NCI-H524 (cell line): ENCODE data around the gene CITED4.

ENCODE experiments used
- DNase-seq, 2 experiments: peaks; one replicate each; lab custom pipeline; 2025; lab: John Stamatoyannopoulos, UW

CITED4 gene

GRCh38 chr1:40886318-40887011 lies 24.3 kb upstream of the CITED4 start:
- no peak for DNase-seq

GRCh38 chr1:40884055-40884795 lies 22.1 kb upstream of the CITED4 start:
- no peak for DNase-seq

- no peak for DNase-seq
Measured at GRCh38 chr1:40880813-40881549, 18.8 kb upstream of the CITED4 start.

- no peak for DNase-seq
Measured at GRCh38 chr1:40879482-40880175, 17.5 kb upstream of the CITED4 start.

DNA sequence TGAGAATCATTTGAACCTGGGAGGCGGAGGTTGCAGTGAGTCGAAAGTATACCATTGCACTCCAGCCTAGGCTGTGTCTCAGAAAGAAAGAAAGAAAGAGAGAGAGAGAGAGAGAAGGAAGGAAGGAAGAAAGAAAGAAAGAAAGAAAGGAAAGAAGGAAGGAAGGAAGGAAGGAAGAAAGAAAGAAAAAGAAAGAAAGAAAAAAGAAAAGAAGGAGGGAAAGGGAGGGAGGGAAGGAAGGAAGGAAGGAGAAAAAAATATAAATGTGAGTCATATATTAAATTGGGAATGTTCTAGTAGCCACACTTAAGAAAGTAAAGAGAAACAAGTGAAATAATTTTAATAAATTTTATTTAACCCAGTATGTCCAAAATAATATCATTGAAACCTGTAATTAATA lies 16.7 kb upstream of the CITED4 start:
- no peak for DNase-seq

- DNase-seq: peak; percentile 81 to 95
Measured at GRCh38 chr1:40877698-40878097, 15.5 kb upstream of the CITED4 start.

GRCh38 chr1:40876891-40877290 lies 14.7 kb upstream of the CITED4 start:
- DNase-seq: no peak

- no peak for DNase-seq
Measured at GRCh38 chr1:40876436-40876761, 14.2 kb upstream of the CITED4 start.

GRCh38 chr1:40873863-40874472 lies 11.8 kb upstream of the CITED4 start:
- no peak for DNase-seq

- DNase-seq: peak in 1 of 2 experiments; percentile 37
Measured at GRCh38 chr1:40872276-40872675, 10.1 kb upstream of the CITED4 start.

DNA sequence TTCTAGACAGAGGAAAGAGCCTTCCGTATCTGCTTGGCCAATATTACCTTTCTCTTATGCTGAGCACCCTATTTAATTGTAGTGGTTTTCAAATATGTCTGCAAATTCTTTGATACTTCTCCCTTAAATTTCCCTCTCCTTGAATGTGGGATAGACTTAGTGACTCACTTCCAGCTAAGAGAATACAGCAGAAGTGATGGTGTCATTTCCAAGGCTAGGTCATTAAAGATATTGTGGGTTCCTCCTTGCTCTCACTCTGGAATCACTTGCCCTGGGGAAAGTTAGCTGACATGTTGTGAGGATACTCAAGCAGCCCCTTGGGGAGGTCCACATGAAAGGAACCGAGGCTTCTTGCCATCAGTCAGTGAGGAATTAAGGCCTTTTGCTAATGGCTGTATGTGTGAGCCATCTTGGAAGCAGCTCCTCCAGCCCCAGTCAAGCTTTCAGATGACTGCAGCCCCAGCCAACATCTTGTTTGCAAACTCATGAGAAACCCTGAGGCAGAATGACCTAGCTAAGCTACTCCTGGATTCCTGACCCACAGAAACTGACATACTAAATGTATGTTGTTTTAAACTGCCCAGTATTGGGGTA lies 8.1 kb upstream of the CITED4 start:
- DNase-seq: no peak

- no peak for DNase-seq
Measured at GRCh38 chr1:40868051-40868723, 6.0 kb upstream of the CITED4 start.

DNA sequence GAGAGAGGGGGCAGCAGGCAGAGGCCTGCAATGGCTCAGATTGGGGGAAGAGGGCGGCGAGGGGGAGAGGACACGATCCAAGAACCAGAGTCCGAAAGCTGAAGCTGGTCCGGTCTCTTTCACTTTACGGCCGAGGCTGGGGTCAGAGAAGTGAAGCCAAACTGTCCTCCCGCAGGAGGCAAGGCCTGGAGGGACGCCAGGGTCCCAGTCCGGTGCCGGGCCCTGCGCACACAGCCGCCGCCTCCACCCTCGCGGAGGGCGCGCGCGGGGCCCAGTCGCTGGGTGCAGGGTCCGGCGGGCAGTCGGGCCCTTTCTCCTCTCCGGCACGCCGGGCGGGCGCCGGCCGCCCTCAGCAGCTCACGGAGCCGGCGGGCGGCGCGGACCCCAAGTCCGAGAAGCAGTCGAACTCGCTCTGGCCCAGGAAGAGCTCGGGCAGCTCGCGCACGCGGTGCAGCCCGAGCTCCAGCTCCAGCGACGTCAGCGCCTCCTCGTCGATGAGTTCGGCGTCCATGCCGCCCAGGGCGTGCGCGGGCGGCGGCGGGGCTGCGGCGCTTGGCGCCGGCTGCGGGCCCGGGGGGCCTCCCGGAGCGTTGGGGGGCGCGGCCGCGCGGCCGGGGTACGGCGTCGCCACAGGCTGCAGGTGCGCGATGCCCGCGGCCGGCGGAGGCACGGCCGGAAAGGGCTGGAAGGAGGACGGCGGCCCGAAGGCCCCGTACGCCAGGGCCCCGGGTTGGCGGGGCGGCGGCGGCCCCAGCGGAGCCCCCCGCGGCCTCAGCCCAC lies 749 bp downstream of the CITED4 start:
- DNase-seq: peak in 1 of 2 experiments; percentile 15

- DNase-seq: no peak
Measured at GRCh38 chr1:40860706-40861223, 1.4 kb downstream of the CITED4 start.

GRCh38 chr1:40858856-40859416 lies 3.2 kb downstream of the CITED4 start:
- DNase-seq: peak; percentile 71 to 94

DNA sequence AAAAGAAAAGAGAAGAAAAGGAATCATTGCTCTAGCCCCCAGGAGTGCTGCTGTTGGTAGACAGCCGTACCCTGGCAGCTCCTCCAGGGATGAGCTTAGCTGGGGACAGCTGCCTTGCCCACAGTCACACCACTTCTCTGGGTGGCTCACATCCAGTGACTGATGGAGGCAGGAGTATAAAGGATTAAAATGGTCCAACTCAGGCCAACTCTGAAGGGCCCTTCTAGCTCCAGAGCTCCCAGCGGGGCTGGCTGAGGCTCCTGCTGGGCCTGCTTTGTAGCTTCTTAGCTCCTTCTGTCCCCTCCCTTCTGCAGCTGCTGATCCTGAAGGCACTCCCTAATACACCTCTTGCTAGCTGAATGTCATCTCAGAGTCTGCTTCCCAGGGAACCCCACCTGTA lies 4.4 kb downstream of the CITED4 start:
- DNase-seq: peak; percentile 95 to 98

- peak; percentile 85 to 88 for DNase-seq
Measured at GRCh38 chr1:40856656-40857302, 5.4 kb downstream of the CITED4 start.

- DNase-seq: no peak
Measured at GRCh38 chr1:40856116-40856515, 6.0 kb downstream of the CITED4 start.

GRCh38 chr1:40855513-40855912 lies 6.7 kb downstream of the CITED4 start:
- DNase-seq: peak in 1 of 2 experiments; percentile 25
